ENCODE results near the gene ZFPM1. TPM values are rescaled to one million over a fixed set of nuclear protein-coding genes. Genes with fewer than 3 reads are reported as not detected.

ZFPM1 gene
- total and polyA plus RNA-seq, 2 experiments from 2014 or later: 0.53 to 2.2 TPM

DNA sequence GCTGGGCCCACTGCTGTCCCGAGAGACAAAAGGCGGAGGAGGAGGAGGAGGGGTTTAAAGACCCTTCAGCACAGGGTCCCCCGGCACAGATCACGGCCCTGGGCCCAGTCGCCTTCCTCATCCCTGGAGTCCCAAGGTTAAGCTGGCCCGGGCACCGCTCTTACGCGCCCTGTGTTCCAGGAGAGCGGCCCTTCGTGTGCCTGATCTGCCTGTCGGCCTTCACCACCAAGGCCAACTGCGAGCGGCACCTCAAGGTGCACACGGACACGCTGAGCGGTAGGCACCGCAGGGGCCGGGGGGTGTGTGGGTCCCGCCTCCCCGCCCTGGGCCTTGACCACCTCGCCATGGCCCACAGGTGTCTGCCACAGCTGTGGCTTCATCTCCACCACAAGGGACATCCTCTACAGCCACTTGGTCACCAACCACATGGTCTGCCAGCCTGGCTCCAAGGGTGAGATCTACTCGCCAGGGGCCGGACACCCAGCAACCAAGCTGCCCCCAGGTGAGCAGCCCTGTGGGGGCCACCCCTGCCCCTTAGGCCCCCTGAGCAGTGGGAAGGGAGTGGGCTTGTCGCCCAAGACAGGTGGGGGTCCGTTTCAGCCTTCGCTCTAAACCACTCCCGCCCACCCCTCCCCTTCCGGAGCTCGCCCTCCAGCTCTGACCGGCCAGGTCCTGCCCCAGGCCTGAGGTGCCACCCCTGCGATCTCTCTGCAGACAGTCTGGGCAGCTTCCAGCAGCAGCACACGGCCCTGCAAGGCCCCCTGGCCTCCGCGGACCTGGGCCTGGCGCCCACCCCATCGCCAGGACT lies 79.6 kb downstream of the ZFPM1 start:
- Histone ChIP-seq H3K4me3 (peak overlapping the region; percentile 57; the same call in 1 of the 2 replicates), H3K4me1 (ENCODE audit: insufficient read depth) (no peaks in the 10 kb centered on the region; the same call in 1 of the 2 replicates), H3K27ac (ENCODE audit: low read depth) (no peak overlapping the region), H4K20me1 (replicated peaks; ENCODE audit: insufficient read depth) (no peaks in the 10 kb centered on the region), H3K27me3 (ENCODE audit: insufficient read depth) (no peaks in the 10 kb centered on the region), H3F3A (replicated peaks; ENCODE audit: low read depth) (peaks cover 5% of the 10 kb centered on the region; the same call in 1 of the 2 replicates), H3K9me2 (ENCODE audit: insufficient read depth) (no peaks in the 10 kb centered on the region), H3K4me2 (peak overlapping the region; percentile 76), H3K36me3 (ENCODE audit: insufficient read depth) (no peaks in the 10 kb centered on the region), H2AFZ (no peak overlapping the region), H3K79me2 (replicated peaks; ENCODE audit: insufficient read depth) (no peaks in the 10 kb centered on the region)
- Mint-ChIP-seq H3K27me3 (ENCODE audit: insufficient read depth, low read depth, poor library complexity) (peaks cover 12% of the 10 kb centered on the region), H3K36me3 (ENCODE audit: low read depth) (peaks cover 12% of the 10 kb centered on the region; the same call in 2 of the 3 replicates), H3K4me1 (peaks cover 3% of the 10 kb centered on the region), H3K9me3 (no peaks in the 10 kb centered on the region; the same call in 2 of the 3 replicates), H3K27ac (no peak overlapping the region), H3K4me3 (peak overlapping the region; percentile 42; the same call in 2 of the 3 replicates)
- ATAC-seq (peak; percentile 16), DNase-seq (ENCODE audit: low spot score) (no peak)
- TF ChIP-seq, protein P1, sequence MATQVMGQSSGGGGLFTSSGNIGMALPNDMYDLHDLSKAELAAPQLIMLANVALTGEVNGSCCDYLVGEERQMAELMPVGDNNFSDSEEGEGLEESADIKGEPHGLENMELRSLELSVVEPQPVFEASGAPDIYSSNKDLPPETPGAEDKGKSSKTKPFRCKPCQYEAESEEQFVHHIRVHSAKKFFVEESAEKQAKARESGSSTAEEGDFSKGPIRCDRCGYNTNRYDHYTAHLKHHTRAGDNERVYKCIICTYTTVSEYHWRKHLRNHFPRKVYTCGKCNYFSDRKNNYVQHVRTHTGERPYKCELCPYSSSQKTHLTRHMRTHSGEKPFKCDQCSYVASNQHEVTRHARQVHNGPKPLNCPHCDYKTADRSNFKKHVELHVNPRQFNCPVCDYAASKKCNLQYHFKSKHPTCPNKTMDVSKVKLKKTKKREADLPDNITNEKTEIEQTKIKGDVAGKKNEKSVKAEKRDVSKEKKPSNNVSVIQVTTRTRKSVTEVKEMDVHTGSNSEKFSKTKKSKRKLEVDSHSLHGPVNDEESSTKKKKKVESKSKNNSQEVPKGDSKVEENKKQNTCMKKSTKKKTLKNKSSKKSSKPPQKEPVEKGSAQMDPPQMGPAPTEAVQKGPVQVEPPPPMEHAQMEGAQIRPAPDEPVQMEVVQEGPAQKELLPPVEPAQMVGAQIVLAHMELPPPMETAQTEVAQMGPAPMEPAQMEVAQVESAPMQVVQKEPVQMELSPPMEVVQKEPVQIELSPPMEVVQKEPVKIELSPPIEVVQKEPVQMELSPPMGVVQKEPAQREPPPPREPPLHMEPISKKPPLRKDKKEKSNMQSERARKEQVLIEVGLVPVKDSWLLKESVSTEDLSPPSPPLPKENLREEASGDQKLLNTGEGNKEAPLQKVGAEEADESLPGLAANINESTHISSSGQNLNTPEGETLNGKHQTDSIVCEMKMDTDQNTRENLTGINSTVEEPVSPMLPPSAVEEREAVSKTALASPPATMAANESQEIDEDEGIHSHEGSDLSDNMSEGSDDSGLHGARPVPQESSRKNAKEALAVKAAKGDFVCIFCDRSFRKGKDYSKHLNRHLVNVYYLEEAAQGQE (IDR thresholded peaks at IDR 0.05; ENCODE audit: unreplicated experiment): no peak
- TF ChIP-seq ZNF331 (CRISPR knock-in tag; IDR thresholded peaks at IDR 0.05; ENCODE audit: low read depth): no peak
- TF ChIP-seq STAT1 (IDR thresholded peaks at IDR 0.05; ENCODE audit: unreplicated experiment): no peak
- TF ChIP-seq ZNF114 (CRISPR knock-in tag; IDR thresholded peaks at IDR 0.05): no peak
- TF ChIP-seq CREB1 (CRISPR knock-in tag; IDR thresholded peaks at IDR 0.05; ENCODE audit: low read depth): no peak
- TF ChIP-seq EZH2 (IDR thresholded peaks at IDR 0.05; ENCODE audit: low read depth, unreplicated experiment): no peak
- no peak for TF ChIP-seq JUNB (IDR thresholded peaks at IDR 0.05; ENCODE audit: unreplicated experiment)
- TF ChIP-seq EZH2phosphoT487 (IDR thresholded peaks at IDR 0.05; ENCODE audit: unreplicated experiment): no peak
- TF ChIP-seq, protein P2, sequence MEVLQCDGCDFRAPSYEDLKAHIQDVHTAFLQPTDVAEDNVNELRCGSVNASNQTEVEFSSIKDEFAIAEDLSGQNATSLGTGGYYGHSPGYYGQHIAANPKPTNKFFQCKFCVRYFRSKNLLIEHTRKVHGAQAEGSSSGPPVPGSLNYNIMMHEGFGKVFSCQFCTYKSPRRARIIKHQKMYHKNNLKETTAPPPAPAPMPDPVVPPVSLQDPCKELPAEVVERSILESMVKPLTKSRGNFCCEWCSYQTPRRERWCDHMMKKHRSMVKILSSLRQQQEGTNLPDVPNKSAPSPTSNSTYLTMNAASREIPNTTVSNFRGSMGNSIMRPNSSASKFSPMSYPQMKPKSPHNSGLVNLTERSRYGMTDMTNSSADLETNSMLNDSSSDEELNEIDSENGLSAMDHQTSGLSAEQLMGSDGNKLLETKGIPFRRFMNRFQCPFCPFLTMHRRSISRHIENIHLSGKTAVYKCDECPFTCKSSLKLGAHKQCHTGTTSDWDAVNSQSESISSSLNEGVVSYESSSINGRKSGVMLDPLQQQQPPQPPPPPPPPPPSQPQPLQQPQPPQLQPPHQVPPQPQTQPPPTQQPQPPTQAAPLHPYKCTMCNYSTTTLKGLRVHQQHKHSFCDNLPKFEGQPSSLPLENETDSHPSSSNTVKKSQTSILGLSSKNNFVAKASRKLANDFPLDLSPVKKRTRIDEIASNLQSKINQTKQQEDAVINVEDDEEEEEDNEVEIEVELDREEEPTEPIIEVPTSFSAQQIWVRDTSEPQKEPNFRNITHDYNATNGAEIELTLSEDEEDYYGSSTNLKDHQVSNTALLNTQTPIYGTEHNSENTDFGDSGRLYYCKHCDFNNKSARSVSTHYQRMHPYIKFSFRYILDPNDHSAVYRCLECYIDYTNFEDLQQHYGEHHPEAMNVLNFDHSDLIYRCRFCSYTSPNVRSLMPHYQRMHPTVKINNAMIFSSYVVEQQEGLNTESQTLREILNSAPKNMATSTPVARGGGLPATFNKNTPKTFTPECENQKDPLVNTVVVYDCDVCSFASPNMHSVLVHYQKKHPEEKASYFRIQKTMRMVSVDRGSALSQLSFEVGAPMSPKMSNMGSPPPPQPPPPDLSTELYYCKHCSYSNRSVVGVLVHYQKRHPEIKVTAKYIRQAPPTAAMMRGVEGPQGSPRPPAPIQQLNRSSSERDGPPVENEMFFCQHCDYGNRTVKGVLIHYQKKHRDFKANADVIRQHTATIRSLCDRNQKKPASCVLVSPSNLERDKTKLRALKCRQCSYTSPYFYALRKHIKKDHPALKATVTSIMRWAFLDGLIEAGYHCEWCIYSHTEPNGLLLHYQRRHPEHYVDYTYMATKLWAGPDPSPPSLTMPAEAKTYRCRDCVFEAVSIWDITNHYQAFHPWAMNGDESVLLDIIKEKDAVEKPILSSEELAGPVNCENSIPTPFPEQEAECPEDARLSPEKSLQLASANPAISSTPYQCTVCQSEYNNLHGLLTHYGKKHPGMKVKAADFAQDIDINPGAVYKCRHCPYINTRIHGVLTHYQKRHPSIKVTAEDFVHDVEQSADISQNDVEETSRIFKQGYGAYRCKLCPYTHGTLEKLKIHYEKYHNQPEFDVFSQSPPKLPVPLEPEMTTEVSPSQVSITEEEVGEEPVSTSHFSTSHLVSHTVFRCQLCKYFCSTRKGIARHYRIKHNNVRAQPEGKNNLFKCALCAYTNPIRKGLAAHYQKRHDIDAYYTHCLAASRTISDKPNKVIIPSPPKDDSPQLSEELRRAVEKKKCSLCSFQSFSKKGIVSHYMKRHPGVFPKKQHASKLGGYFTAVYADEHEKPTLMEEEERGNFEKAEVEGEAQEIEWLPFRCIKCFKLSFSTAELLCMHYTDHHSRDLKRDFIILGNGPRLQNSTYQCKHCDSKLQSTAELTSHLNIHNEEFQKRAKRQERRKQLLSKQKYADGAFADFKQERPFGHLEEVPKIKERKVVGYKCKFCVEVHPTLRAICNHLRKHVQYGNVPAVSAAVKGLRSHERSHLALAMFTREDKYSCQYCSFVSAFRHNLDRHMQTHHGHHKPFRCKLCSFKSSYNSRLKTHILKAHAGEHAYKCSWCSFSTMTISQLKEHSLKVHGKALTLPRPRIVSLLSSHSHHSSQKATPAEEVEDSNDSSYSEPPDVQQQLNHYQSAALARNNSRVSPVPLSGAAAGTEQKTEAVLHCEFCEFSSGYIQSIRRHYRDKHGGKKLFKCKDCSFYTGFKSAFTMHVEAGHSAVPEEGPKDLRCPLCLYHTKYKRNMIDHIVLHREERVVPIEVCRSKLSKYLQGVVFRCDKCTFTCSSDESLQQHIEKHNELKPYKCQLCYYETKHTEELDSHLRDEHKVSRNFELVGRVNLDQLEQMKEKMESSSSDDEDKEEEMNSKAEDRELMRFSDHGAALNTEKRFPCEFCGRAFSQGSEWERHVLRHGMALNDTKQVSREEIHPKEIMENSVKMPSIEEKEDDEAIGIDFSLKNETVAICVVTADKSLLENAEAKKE (CRISPR knock-in tag; IDR thresholded peaks at IDR 0.05): no peak
- no peak for TF ChIP-seq POLR2AphosphoS5 (IDR thresholded peaks at IDR 0.05; ENCODE audit: low read depth)
- no peak for TF ChIP-seq NANOG (IDR thresholded peaks at IDR 0.05; ENCODE audit: borderline replicate concordance)
- TF ChIP-seq, protein P3, sequence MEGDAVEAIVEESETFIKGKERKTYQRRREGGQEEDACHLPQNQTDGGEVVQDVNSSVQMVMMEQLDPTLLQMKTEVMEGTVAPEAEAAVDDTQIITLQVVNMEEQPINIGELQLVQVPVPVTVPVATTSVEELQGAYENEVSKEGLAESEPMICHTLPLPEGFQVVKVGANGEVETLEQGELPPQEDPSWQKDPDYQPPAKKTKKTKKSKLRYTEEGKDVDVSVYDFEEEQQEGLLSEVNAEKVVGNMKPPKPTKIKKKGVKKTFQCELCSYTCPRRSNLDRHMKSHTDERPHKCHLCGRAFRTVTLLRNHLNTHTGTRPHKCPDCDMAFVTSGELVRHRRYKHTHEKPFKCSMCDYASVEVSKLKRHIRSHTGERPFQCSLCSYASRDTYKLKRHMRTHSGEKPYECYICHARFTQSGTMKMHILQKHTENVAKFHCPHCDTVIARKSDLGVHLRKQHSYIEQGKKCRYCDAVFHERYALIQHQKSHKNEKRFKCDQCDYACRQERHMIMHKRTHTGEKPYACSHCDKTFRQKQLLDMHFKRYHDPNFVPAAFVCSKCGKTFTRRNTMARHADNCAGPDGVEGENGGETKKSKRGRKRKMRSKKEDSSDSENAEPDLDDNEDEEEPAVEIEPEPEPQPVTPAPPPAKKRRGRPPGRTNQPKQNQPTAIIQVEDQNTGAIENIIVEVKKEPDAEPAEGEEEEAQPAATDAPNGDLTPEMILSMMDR (conservative IDR thresholded peaks at IDR 0.05; ENCODE audit: low read depth in 2 of 2): no peak
- TF ChIP-seq, protein P4, sequence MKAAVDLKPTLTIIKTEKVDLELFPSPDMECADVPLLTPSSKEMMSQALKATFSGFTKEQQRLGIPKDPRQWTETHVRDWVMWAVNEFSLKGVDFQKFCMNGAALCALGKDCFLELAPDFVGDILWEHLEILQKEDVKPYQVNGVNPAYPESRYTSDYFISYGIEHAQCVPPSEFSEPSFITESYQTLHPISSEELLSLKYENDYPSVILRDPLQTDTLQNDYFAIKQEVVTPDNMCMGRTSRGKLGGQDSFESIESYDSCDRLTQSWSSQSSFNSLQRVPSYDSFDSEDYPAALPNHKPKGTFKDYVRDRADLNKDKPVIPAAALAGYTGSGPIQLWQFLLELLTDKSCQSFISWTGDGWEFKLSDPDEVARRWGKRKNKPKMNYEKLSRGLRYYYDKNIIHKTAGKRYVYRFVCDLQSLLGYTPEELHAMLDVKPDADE (IDR thresholded peaks at IDR 0.05): no peak

All from GM23338 (cell line).